Measurements from ENCODE around the gene CCDC191.

The CCDC191 gene

GRCh38 chr3:114052216-114052615, 4.1 kb downstream of the CCDC191 start:
- no peak for DNase-seq
- Histone ChIP-seq H3K27me3 (ENCODE audit: insufficient read depth, low read depth, severe bottlenecking) (no peaks in the 10 kb centered on the region), H3K27ac (no peak overlapping the region), H3K4me3 (ENCODE audit: low read depth, low read length) (no peak overlapping the region), H3K36me3 (no peaks in the 10 kb centered on the region), H3K9me3 (ENCODE audit: severe bottlenecking) (no peaks in the 10 kb centered on the region)
- no peak for TF ChIP-seq CTCF (IDR thresholded peaks at IDR 0.05; ENCODE audit: low read depth, low read length)

GRCh38 chr3:114043205-114043604, 13.1 kb downstream of the CCDC191 start:
- Histone ChIP-seq H3K27ac (no peak overlapping the region), H3K36me3 (no peaks in the 10 kb centered on the region), H3K4me3 (ENCODE audit: low read depth, low read length) (no peak overlapping the region), H3K9me3 (ENCODE audit: severe bottlenecking) (no peaks in the 10 kb centered on the region), H3K27me3 (ENCODE audit: insufficient read depth, low read depth, severe bottlenecking) (no peaks in the 10 kb centered on the region)
- TF ChIP-seq CTCF (IDR thresholded peaks at IDR 0.05; ENCODE audit: low read depth, low read length): no peak
- no peak for DNase-seq

GRCh38 chr3:114035896-114036295, 20.4 kb downstream of the CCDC191 start:
- H3K27ac ChIP-seq: no peak overlapping the region
- H3K4me3 ChIP-seq (ENCODE audit: low read depth, low read length): no peak overlapping the region
- no peak for TF ChIP-seq CTCF (IDR thresholded peaks at IDR 0.05; ENCODE audit: low read depth, low read length)

DNA sequence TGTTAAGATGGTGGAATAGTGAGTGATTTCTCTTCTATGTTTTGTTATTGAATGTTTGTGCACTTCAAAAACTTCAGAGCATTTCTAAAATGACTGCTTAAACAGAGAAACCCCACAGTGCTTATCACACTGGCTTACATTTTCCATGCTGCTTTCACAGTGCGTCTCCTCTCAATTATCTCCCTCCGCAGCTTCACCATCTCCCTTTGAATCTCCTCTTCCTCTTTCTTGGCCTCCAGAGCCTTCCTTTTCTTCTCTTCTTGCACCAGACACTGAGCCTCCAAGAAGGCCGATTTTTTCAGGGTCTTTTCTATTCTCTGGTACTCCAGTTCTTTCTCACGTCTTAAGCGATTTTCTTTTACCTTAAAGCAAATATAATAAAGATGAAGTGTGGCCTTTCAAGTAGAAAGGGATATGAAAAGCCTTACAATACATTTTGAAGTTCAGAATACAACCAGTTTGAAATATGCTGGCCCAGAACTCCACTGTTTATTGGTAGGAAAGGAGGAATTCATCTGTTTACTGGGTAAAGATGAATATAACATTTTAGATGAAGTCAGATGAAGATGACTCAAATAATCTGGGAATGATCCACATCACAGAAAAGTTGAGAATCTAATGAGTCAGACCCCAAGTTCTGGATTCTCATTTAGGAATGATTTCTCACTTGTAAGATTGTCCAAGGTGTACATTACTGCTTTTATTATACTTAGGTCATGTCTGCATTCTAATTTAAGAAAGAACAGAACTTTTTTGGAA, 21.4 kb downstream of the CCDC191 start:
- DNase-seq: no peak
- Histone ChIP-seq H3K27me3 (ENCODE audit: insufficient read depth, low read depth, severe bottlenecking) (no peaks in the 10 kb centered on the region), H3K36me3 (no peaks in the 10 kb centered on the region), H3K4me3 (ENCODE audit: low read depth, low read length) (no peak overlapping the region), H3K27ac (no peak overlapping the region), H3K9me3 (ENCODE audit: severe bottlenecking) (no peaks in the 10 kb centered on the region)
- TF ChIP-seq CTCF (IDR thresholded peaks at IDR 0.05; ENCODE audit: low read depth, low read length): no peak

More at GRCh38 chr3:114035896-114036295, 20.4 kb downstream of the CCDC191 start:
- Histone ChIP-seq H3K27me3 (ENCODE audit: insufficient read depth, low read depth, severe bottlenecking) (no peaks in the 10 kb centered on the region), H3K9me3 (ENCODE audit: severe bottlenecking) (no peaks in the 10 kb centered on the region), H3K36me3 (no peaks in the 10 kb centered on the region)
- no peak for DNase-seq

GRCh38 chr3:114034211-114034610, 22.1 kb downstream of the CCDC191 start:
- no peak overlapping the region for H3K27ac ChIP-seq
- no peak for DNase-seq
- no peaks in the 10 kb centered on the region for H3K36me3 ChIP-seq
- no peak overlapping the region for H3K4me3 ChIP-seq (ENCODE audit: low read depth, low read length)
- TF ChIP-seq CTCF (IDR thresholded peaks at IDR 0.05; ENCODE audit: low read depth, low read length): no peak
- no peaks in the 10 kb centered on the region for H3K27me3 ChIP-seq (ENCODE audit: insufficient read depth, low read depth, severe bottlenecking)
- H3K9me3 ChIP-seq (ENCODE audit: severe bottlenecking): no peaks in the 10 kb centered on the region

DNA sequence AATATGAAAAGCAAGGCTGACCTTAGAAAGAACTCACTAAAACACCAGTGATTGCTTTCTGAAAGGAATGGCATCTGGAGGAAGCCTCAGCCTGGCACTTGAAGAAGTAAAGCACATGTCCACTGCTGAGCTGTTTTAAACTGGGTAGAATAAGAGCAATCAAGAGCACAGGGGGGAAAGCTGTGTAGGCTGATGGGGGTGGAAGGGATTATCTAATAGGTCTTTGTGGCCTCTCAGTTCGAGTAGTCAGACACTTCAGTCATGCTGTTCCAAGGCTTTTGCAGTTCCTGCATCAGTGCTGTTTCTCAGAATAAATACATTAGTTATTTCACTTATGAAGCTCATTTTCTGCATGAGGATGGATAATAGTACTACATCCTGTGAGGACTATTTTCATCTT, 22.6 kb downstream of the CCDC191 start:
- no peak for TF ChIP-seq CTCF (IDR thresholded peaks at IDR 0.05; ENCODE audit: low read depth, low read length)
- Histone ChIP-seq H3K27ac (no peak overlapping the region), H3K36me3 (no peaks in the 10 kb centered on the region)

More for the DNA sequence above, 22.6 kb downstream of the CCDC191 start:
- H3K4me3 ChIP-seq (ENCODE audit: low read depth, low read length): no peak overlapping the region
- no peaks in the 10 kb centered on the region for H3K9me3 ChIP-seq (ENCODE audit: severe bottlenecking)
- no peak for DNase-seq
- no peaks in the 10 kb centered on the region for H3K27me3 ChIP-seq (ENCODE audit: insufficient read depth, low read depth, severe bottlenecking)

Measured in WERI-Rb-1 (cell line).